GM18526 (cell line): Measurements from ENCODE around the gene ANKRD29.
A peak's percentile ranks its signal among the peaks of the same experiment; 100 is the strongest.

Source experiments
- POLR2A ChIP-seq: IDR thresholded peaks from 3 replicates; pipeline ENCODE4 v1.6.1; 2011; ENCODE audit not compliant: insufficient read length; ENCODE audit errors: extremely low read depth

ANKRD29 gene

GRCh38 chr18:23614413-23614812, 48.3 kb downstream of the ANKRD29 start:
- TF ChIP-seq POLR2A: no peak

DNA sequence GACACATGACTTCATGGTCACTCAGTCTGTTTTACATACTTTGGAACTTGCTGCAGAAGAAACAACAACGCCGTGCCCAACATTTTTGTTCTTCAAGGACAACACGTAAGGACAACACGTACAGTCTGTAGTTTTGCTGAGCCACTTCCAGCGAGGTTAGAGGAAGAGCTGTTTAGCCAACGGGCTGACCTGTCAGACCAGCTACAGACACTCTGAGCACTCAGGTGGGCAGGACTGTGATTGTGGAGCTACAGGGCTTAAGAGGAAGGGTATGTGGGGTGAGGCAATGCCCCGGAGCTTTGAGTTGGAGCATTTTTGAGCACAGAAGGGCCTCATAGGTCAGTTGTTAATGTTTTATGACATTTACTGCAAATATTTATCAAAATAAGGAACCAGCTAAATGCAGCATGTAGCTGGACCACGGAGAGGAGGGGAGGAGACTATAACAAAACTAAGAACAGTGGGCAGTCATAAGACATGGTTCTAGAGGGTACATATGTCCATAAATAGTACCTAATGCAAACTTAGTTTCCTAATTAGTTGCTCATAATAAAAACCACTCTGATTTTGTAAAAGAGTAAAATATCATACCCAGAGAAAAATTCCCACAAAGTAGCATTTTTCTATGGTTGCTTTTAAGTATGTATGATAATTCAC, 50.1 kb downstream of the ANKRD29 start:
- no peak for TF ChIP-seq POLR2A

GRCh38 chr18:23609390-23610023, 53.2 kb downstream of the ANKRD29 start:
- TF ChIP-seq POLR2A: no peak

DNA sequence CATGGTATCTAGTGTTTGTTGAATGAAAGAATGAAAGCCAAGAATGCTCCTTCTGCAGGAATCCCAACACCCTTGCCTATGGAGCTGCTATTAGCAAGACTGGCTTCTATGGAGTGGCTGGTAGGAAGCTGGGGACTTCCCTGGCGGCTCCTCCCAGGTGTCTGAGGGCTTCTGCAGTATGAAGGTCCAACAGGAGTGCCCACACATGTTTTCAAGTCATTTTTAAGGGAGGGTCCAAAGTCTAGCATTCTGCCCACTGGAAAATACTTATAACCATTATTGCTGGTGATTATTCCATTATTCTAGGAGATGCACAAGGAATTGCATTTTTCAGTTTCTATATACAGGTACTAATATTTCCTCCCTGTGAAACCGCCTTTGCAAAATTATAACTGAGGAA, 54.5 kb downstream of the ANKRD29 start:
- TF ChIP-seq POLR2A: no peak

DNA sequence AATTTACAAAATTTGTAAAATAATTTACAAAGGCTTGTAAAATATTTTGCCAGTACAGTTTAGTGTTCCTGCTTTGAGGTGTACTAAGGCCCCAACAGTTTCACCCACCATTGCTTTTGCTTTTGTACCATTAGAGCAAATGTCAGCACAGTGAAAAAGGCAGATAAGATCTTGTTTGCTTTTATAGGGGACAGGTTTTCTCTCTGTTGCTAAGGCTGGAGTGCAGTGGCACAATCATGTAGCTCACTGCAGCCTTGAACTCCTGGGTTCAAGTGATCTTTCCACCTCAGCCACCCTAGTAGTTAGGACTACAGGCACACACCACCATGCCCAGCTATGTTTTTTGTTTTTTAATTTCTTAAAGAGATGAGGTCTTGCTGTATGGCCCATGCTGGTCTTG, 56.8 kb downstream of the ANKRD29 start:
- no peak for TF ChIP-seq POLR2A

GRCh38 chr18:23599809-23600208, 62.9 kb downstream of the ANKRD29 start:
- TF ChIP-seq POLR2A: no peak

DNA sequence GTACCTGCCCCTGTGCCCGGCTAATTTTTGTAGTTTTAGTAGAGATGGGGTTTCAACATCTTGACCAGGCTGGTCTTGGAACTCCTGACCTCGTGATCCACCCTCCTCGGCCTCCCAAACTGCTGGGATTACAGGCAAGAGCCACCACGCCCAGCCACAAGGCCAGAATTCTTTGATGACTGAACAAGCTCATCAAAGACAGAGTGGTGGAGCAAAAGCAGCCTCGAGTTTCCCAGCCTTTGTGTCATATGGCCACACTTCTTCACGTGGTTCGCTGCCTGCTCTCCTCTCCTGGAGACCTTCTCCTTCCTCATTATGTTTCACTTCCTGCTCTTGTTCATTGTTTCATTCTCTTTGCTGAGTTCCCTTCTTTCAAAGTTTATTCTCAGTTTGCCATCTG, 66.5 kb downstream of the ANKRD29 start:
- TF ChIP-seq POLR2A: no peak

DNA sequence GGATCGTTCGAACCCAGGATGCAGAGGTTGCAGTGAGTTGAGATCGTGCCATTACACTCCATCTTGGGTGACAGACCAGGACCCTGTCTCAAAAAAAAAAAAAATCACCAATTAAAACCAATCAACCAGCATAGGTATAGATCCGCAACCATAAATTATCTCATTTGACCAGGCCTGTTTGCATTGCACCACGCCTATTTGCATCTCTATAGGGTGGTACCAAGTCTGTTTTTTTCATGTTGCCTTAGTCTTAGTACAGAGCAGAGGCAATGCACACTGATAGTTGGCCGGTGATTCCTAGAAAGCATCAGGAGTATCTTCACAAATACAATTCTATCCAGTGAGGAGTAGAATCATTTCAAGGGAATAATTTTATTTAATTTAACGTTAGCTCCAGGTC, 67.1 kb downstream of the ANKRD29 start:
- TF ChIP-seq POLR2A: no peak

DNA sequence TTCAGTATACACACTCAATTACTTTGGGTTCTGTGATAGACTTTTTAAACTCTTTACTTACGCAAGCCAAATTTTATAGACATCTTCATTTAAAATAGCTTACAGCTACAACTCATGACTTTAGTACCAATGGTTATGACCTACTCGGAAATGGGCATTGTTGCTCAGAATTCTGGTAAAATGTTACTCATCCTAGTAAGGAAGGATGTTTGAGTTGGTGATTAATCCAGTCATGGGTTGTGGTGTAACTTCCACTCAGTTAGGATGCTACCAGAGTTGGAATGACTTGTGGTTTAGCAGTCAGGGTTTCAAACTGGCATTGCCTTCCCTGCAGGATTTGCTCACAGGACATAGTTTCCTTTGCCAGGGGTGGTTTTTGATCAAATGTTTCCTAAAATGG, 69.0 kb downstream of the ANKRD29 start:
- TF ChIP-seq POLR2A: no peak

GRCh38 chr18:23592911-23593310, 69.8 kb downstream of the ANKRD29 start:
- TF ChIP-seq POLR2A: no peak

DNA sequence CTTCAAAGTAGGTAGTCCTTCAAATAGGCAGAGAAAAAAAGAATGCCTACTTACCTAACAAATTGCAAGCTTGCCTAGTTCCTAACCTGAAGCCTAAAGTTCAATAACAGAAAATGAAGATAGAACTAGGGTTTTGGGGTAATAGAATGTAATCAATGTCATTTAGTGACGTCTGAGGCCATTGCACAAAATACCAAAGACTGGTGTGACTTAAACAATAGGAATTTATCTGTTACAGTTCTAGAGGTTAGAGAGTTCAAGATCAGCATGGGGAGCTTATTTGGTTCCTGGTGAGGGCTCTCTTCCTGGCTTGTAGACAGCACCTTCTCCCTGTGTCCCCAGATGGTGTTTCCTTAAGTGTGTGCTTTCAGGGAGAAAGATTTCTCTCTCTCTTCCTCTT, 71.7 kb downstream of the ANKRD29 start:
- TF ChIP-seq POLR2A: no peak

DNA sequence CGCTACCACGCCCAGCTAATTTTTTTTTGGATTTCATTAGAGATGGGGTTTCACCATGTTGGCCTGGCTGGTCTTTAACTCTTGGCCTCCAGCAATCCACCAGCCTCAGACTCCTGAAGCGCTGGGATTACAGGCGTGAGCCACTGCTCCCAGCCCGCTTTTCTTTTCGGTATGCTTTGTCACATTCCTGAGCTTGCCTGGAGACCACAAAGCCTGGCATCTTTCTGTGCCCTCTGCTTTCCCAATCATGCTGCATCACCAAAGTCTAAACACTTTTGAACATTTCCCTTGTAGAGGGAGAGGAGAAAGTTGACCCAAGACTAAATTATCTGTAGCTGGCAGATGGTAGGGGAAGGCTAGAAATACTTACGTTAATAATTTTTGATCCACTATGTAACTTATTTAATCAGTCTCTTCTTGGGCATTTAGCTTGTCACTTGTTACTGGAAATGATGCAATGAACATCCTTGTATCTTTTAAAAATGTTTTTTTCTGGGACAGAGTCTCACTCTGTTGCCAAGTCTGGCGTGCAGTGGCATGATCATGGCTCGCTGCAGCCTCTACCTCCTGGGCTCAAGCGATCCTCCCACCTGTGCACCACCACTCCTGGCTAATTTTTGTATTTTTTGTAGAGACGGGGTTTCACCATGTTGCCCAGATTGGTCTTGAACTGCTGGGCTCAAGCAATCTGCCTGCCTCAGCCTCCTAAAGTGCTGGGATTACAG, 73.7 kb downstream of the ANKRD29 start:
- TF ChIP-seq POLR2A: no peak

GRCh38 chr18:23587220-23587642, 75.5 kb downstream of the ANKRD29 start:
- TF ChIP-seq POLR2A: no peak

GRCh38 chr18:23586249-23587196, 76.2 kb downstream of the ANKRD29 start, which contains the start of gene NPC1:
Gene NPC1 (minus strand): TSS chr18:23586506. CDS start chr18:23586343, 163 bp downstream.
- peak; percentile 94 for TF ChIP-seq POLR2A

DNA sequence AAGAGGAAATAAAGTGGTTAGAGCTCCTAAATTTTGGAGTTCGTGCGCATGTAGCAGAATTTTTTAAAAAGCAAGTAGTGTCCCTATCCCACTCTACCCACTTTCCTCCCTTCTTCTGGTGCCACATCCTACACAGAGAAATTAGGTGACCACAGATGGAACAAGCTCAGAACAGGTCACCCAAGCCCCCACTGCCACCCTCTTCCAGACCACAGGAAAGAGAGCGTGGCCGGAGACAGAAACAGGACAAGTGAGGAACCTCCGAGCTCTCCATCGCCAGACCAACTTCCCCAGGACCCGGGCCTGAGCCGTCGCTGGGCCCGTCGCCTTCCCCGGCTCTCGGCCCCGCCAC, 76.8 kb downstream of the ANKRD29 start:
- TF ChIP-seq POLR2A: no peak
